Breast epithelium (tissue), 3 donors: Measurements from ENCODE around the gene ZFYVE26.

Experiments used
- CTCF ChIP-seq, 3 donors: fragments of 450-650 bp; IDR thresholded peaks; one replicate each; pipeline ENCODE4 v1.5.1; 2016 to 2017; ENCODE audit warnings: antibody characterized with exemption in 3 of 3, mild to moderate bottlenecking in 3 of 3, moderate library complexity in 3 of 3
- POLR2A ChIP-seq: fragments of 450-650 bp; IDR thresholded peaks from one replicate; pipeline ENCODE4 v1.6.1; 2016; ENCODE audit warnings: antibody characterized with exemption, mild to moderate bottlenecking, moderate library complexity
- POLR2AphosphoS5 ChIP-seq, 3 donors: sonication (generic); formaldehyde crosslinking; IDR thresholded peaks; one replicate each; pipeline ENCODE4 v1.6.1; 2017; ENCODE audit warnings: antibody characterized with exemption in 3 of 3

- TF ChIP-seq POLR2AphosphoS5 (IDR thresholded peaks at IDR 0.05) (no peak), CTCF (IDR thresholded peaks at IDR 0.05) (no peak), POLR2A (no peak)
These were observed 99.3 kb downstream of the ZFYVE26 start for GRCh38 chr14:67717048-67717447.
